CD4-positive, alpha-beta T cell treated with Interleukin-1 beta for 1 hour (primary cell): ENCODE results near the gene ZSWIM5.
A peak's percentile ranks its signal among the peaks of the same experiment; 100 is the strongest.
"Not testable (repeated sequence)": the region's sequence is repeated elsewhere in the genome, so short reads cannot be mapped to it uniquely, and the experiment has no call there.

Source experiments
- DNase-seq, 2 donors: peaks; one replicate each; pipeline ENCODE4 v3.0.0-alpha.2; 2020 to 2022

ZSWIM5 gene

GRCh38 chr1:45205910-45206721, at the start of gene ZSWIM5:
Gene ZSWIM5 (minus strand): TSS chr1:45206605. CDS start chr1:45206350, 255 bp downstream.
- peak; percentile 72 to 74 for DNase-seq

GRCh38 chr1:45254490-45254889, 48.1 kb upstream of the ZSWIM5 start:
- DNase-seq = no peak

GRCh38 chr1:45250544-45250943, 44.1 kb upstream of the ZSWIM5 start:
- DNase-seq = no peak

GRCh38 chr1:45248004-45248403, 41.6 kb upstream of the ZSWIM5 start:
- not testable (repeated sequence) for DNase-seq

- DNase-seq = peak in 1 of 2 donors; percentile 0
Observed at GRCh38 chr1:45246760-45247159, 40.4 kb upstream of the ZSWIM5 start.

GRCh38 chr1:45246359-45246758, 40.0 kb upstream of the ZSWIM5 start:
- not testable (repeated sequence) for DNase-seq

- DNase-seq = no peak
Observed at GRCh38 chr1:45244660-45245059, 38.3 kb upstream of the ZSWIM5 start.

- DNase-seq = no peak
Observed at GRCh38 chr1:45243476-45244343, 37.3 kb upstream of the ZSWIM5 start.

GRCh38 chr1:45238846-45239245, 32.4 kb upstream of the ZSWIM5 start:
- DNase-seq = no peak

GRCh38 chr1:45236136-45236535, 29.7 kb upstream of the ZSWIM5 start:
- no peak for DNase-seq

- DNase-seq = peak in 1 of 2 donors; percentile 24
Observed at GRCh38 chr1:45230537-45230936, 24.1 kb upstream of the ZSWIM5 start.

GRCh38 chr1:45225598-45225997, 19.2 kb upstream of the ZSWIM5 start:
- no peak for DNase-seq

GRCh38 chr1:45223710-45224109, 17.3 kb upstream of the ZSWIM5 start:
- DNase-seq = not testable (repeated sequence)

- DNase-seq = no peak
Observed at GRCh38 chr1:45221716-45222115, 15.3 kb upstream of the ZSWIM5 start.

- DNase-seq = no peak
Observed at GRCh38 chr1:45216861-45217260, 10.5 kb upstream of the ZSWIM5 start.

GRCh38 chr1:45216200-45216541, 9.8 kb upstream of the ZSWIM5 start:
- DNase-seq = no peak

GRCh38 chr1:45215485-45216199, 9.2 kb upstream of the ZSWIM5 start:
- no peak for DNase-seq

GRCh38 chr1:45213892-45214291, 7.5 kb upstream of the ZSWIM5 start:
- no peak for DNase-seq

- no peak for DNase-seq
Observed at GRCh38 chr1:45211076-45211475, 4.7 kb upstream of the ZSWIM5 start.

- DNase-seq = no peak
Observed at GRCh38 chr1:45206808-45207623, 611 bp upstream of the ZSWIM5 start.

- DNase-seq = peak in 1 of 2 donors; percentile 4
Observed at GRCh38 chr1:45205011-45205909, 1.1 kb downstream of the ZSWIM5 start.
